ENCODE results near the gene SLC18A3.

The SLC18A3 gene

DNA sequence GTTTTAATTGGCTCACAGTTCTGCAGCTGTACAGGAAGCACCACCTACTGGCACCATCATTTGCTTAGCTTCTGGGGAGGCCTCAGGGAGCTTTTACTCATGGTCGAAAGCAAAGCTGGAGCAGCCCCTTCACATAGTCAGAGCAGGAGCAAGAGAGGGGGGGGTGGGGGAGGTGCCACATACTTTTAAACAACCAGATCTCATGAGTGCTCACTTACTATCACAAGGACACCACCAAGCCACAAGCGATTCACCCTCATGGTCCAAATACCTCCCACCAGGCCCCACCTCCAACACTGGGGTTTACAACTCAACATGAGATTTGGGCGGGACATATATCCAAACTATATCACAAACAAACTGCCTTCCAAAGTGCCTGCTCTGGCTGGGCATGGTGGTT is 31.7 kb upstream of the SLC18A3 start:
- Histone ChIP-seq H3K4me3 (ENCODE audit: low read depth, low read length) (no peak overlapping the region), H3K27me3 (replicated peaks) (no peaks in the 10 kb centered on the region), H3K36me3 (replicated peaks) (no peaks in the 10 kb centered on the region), H3K27ac (no peak overlapping the region)
- no peak for DNase-seq
- in situ Hi-C loops (cut with HindIII; ENCODE audit: low pct_ligation_motif_present, low sequenced_read_pairs): no loop called here
- no peak for TF ChIP-seq CTCF (IDR thresholded peaks at IDR 0.05; ENCODE audit: low read depth, low read length, missing control alignments)

DNA sequence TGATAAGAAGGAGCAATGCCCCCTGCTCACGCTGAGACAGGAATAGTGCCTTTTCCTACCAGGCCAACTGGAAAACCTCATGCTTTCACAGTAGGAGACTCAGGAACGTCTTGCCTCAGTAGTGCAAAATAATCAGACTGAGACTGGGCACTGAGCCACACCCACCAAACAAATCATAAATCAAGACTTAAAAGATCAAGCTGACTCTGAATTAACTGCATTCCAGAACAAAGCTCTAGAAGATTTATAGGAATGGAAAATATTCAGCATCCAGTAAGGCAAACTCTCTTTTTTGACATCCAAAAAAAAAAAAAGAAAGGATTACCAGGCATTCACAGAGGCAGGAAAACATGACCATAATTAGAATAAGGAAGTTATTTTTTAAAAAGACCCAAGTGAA is 30.5 kb upstream of the SLC18A3 start:
- Histone ChIP-seq H3K27me3 (replicated peaks) (no peaks in the 10 kb centered on the region), H3K27ac (no peak overlapping the region), H3K36me3 (replicated peaks) (no peaks in the 10 kb centered on the region), H3K4me3 (ENCODE audit: low read depth, low read length) (no peak overlapping the region)
- no peak for DNase-seq
- in situ Hi-C loops (cut with HindIII; ENCODE audit: low pct_ligation_motif_present, low sequenced_read_pairs): no loop called here
- no peak for TF ChIP-seq CTCF (IDR thresholded peaks at IDR 0.05; ENCODE audit: low read depth, low read length, missing control alignments)

- Histone ChIP-seq H3K4me3 (ENCODE audit: low read depth, low read length) (no peak overlapping the region), H3K36me3 (replicated peaks) (no peaks in the 10 kb centered on the region), H3K27me3 (replicated peaks) (no peaks in the 10 kb centered on the region), H3K27ac (no peak overlapping the region)
- in situ Hi-C loops (cut with HindIII; ENCODE audit: low pct_ligation_motif_present, low sequenced_read_pairs): no loop called here
- DNase-seq: no peak
- TF ChIP-seq CTCF (IDR thresholded peaks at IDR 0.05; ENCODE audit: low read depth, low read length, missing control alignments): no peak
Observed at GRCh38 chr10:49585387-49585786, 24.7 kb upstream of the SLC18A3 start.

GRCh38 chr10:49587981-49588380 is 22.1 kb upstream of the SLC18A3 start:
- in situ Hi-C loops (cut with HindIII; ENCODE audit: low pct_ligation_motif_present, low sequenced_read_pairs): no loop called here

GRCh38 chr10:49592726-49593563 is 17.2 kb upstream of the SLC18A3 start:
- in situ Hi-C loops (cut with HindIII; ENCODE audit: low pct_ligation_motif_present, low sequenced_read_pairs): no loop called here
- H3K27me3 ChIP-seq (replicated peaks): no peaks in the 10 kb centered on the region
- TF ChIP-seq CTCF (IDR thresholded peaks at IDR 0.05; ENCODE audit: low read depth, low read length, missing control alignments): peak; percentile 100
- peak; percentile 46 for DNase-seq
- no peaks in the 10 kb centered on the region for H3K36me3 ChIP-seq (replicated peaks)
- no peak overlapping the region for H3K4me3 ChIP-seq (ENCODE audit: low read depth, low read length)
- H3K27ac ChIP-seq: no peak overlapping the region

More at GRCh38 chr10:49587981-49588380, 22.1 kb upstream of the SLC18A3 start:
- Histone ChIP-seq H3K27me3 (replicated peaks) (no peaks in the 10 kb centered on the region), H3K4me3 (ENCODE audit: low read depth, low read length) (no peak overlapping the region), H3K27ac (no peak overlapping the region), H3K36me3 (replicated peaks) (no peaks in the 10 kb centered on the region)
- no peak for TF ChIP-seq CTCF (IDR thresholded peaks at IDR 0.05; ENCODE audit: low read depth, low read length, missing control alignments)
- no peak for DNase-seq

DNA sequence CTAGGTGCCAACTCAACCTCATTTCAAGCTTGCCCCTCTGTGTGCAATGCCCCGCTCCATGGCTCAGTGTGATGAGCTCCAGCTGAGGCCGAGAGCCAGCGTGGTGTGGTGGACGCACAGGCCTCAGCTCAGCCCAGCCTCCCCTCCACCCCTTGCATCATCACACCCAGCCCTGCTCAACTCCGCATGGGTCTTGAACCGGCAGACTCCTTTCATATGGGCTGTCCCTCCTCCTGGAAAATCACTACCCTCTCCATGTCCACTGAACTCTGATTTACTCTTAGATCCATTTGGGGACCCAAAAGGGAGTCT is 16.6 kb upstream of the SLC18A3 start:
- in situ Hi-C loops (cut with HindIII; ENCODE audit: low pct_ligation_motif_present, low sequenced_read_pairs): no loop called here
- Histone ChIP-seq H3K27me3 (replicated peaks) (no peaks in the 10 kb centered on the region), H3K4me3 (ENCODE audit: low read depth, low read length) (no peak overlapping the region), H3K36me3 (replicated peaks) (no peaks in the 10 kb centered on the region), H3K27ac (no peak overlapping the region)
- TF ChIP-seq CTCF (IDR thresholded peaks at IDR 0.05; ENCODE audit: low read depth, low read length, missing control alignments): no peak
- no peak for DNase-seq

Data from brain microvascular endothelial cell (primary cell).